GM23338 (cell line): ENCODE data around the gene OSER1. TPM values are rescaled to one million over a fixed set of nuclear protein-coding genes. Genes with fewer than 3 reads are reported as not detected.

ENCODE experiments used
- ATAC-seq: fragments of 200-7000 bp; cut with Tn5 transposase; 3 replicates; pipeline ENCODE4 v1.9.1; 2020
- DNase-seq: peaks from one replicate; pipeline ENCODE4 v3.0.0-alpha.2; 2015; ENCODE audit warnings: low spot score
- H2AFZ ChIP-seq: fragments of 200-600 bp; sonication (generic); 2 replicates; pipeline ENCODE4 v1.8.0; 2016; ENCODE audit warnings: antibody characterized with exemption, mild to moderate bottlenecking, moderate library complexity
- H3F3A ChIP-seq: fragments of 200-600 bp; sonication (generic); replicated peaks from 2 replicates; pipeline ENCODE4 v1.8.0; 2017; ENCODE audit warnings: antibody characterized with exemption, mixed run types, low read depth
- H3K27ac ChIP-seq: fragments of 200-600 bp; sonication (generic); 2 replicates; pipeline ENCODE4 v1.6.1; 2016; ENCODE audit warnings: low read depth
- H3K27me3 ChIP-seq: fragments of 200-600 bp; sonication (generic); 2 replicates; pipeline ENCODE4 v1.8.0; 2016; ENCODE audit warnings: mild to moderate bottlenecking, mixed run types, moderate library complexity; ENCODE audit not compliant: insufficient read depth
- H3K36me3 ChIP-seq: fragments of 200-600 bp; sonication (generic); 2 replicates; pipeline ENCODE4 v1.8.0; 2016; ENCODE audit warnings: mild to moderate bottlenecking; ENCODE audit not compliant: insufficient read depth
- H3K4me1 ChIP-seq: fragments of 200-600 bp; sonication (generic); 2 replicates; pipeline ENCODE4 v1.8.0; 2016; ENCODE audit warnings: mild to moderate bottlenecking, moderate library complexity; ENCODE audit not compliant: insufficient read depth
- H3K4me2 ChIP-seq: fragments of 200-600 bp; sonication (generic); 2 replicates; pipeline ENCODE4 v1.7.1; 2017; ENCODE audit warnings: mixed run types
- H3K4me3 ChIP-seq: fragments of 200-600 bp; sonication (generic); 2 replicates; pipeline ENCODE4 v1.6.1; 2016; ENCODE audit warnings: mixed run types
- H3K79me2 ChIP-seq: fragments of 200-600 bp; sonication (generic); replicated peaks from 2 replicates; pipeline ENCODE4 v1.8.0; 2017; ENCODE audit warnings: mild to moderate bottlenecking; ENCODE audit not compliant: insufficient read depth
- H3K9me2 ChIP-seq: fragments of 200-600 bp; sonication (generic); 2 replicates; pipeline ENCODE4 v1.8.0; 2017; ENCODE audit not compliant: insufficient read depth
- H4K20me1 ChIP-seq: fragments of 200-600 bp; sonication (generic); replicated peaks from 2 replicates; pipeline ENCODE4 v1.8.0; 2017; ENCODE audit warnings: mild to moderate bottlenecking; ENCODE audit not compliant: insufficient read depth
- H3K27ac Mint-ChIP-seq: 2 replicates; pipeline ENCODE4 v1.8.0; 2020; ENCODE audit warnings: inconsistent platforms, mild to moderate bottlenecking, moderate library complexity, mixed read lengths
- H3K27me3 Mint-ChIP-seq: 3 replicates; pipeline ENCODE4 v1.8.0; 2022; ENCODE audit warnings: low read depth, mild to moderate bottlenecking, moderate library complexity, mixed read lengths, inconsistent platforms; ENCODE audit not compliant: insufficient read depth, poor library complexity
- H3K36me3 Mint-ChIP-seq: 3 replicates; pipeline ENCODE4 v1.8.0; 2021; ENCODE audit warnings: low read depth, mild to moderate bottlenecking, inconsistent platforms, moderate library complexity, mixed read lengths
- H3K4me1 Mint-ChIP-seq: 3 replicates; pipeline ENCODE4 v1.8.0; 2020; ENCODE audit warnings: mild to moderate bottlenecking, inconsistent platforms, mixed read lengths
- H3K4me3 Mint-ChIP-seq: 3 replicates; pipeline ENCODE4 v1.8.0; 2021; ENCODE audit warnings: moderate library complexity, mild to moderate bottlenecking, inconsistent platforms, mixed read lengths
- H3K9me3 Mint-ChIP-seq: 3 replicates; pipeline ENCODE4 v1.8.0; 2020; ENCODE audit warnings: moderate library complexity, mild to moderate bottlenecking, inconsistent platforms, mixed read lengths
- CREB1 ChIP-seq: fragments of 250-450 bp; sonication (Bioruptor Pico); IDR thresholded peaks from 2 replicates; pipeline ENCODE4 v1.5.0; 2020; ENCODE audit warnings: low read depth, mild to moderate bottlenecking, moderate library complexity
- ETS1 ChIP-seq: IDR thresholded peaks from 2 replicates; pipeline ENCODE4 v1.6.1; 2016; ENCODE audit warnings: antibody characterized with exemption
- EZH2 ChIP-seq: fragments of 200-600 bp; sonication (generic); IDR thresholded peaks from one replicate; pipeline ENCODE4 v1.8.0; 2017; ENCODE audit warnings: antibody characterized with exemption, mild to moderate bottlenecking, low read depth; ENCODE audit not compliant: unreplicated experiment
- JUNB ChIP-seq: IDR thresholded peaks from one replicate; pipeline ENCODE4 v1.6.1; 2016; ENCODE audit warnings: antibody characterized with exemption; ENCODE audit not compliant: unreplicated experiment
- POLR2AphosphoS5 ChIP-seq: IDR thresholded peaks from 2 replicates; pipeline ENCODE4 v1.6.1; 2016; ENCODE audit warnings: antibody characterized with exemption, low read depth
- REST ChIP-seq: IDR thresholded peaks from one replicate; pipeline ENCODE4 v1.6.1; 2018; ENCODE audit warnings: antibody characterized with exemption; ENCODE audit not compliant: unreplicated experiment
- ZNF462 ChIP-seq: fragments of 250-450 bp; sonication (Bioruptor Pico); IDR thresholded peaks from 2 replicates; pipeline ENCODE4 v1.5.0; 2020; ENCODE audit warnings: mild to moderate bottlenecking, moderate library complexity
- polyA plus RNA-seq: library from polyadenylated mRNA; unstranded; fragments of >200 nt; fragmentation: Nextera tagmentation; extraction: Ambion mirVana; gene quantifications from 2 replicates; pipeline ENCODE4 v1.2.1, GENCODE V29; 2016
- total RNA-seq: library from RNA; depleted of rRNA; stranded (reverse); fragments of >200 nt; shearing (Covaris generic); gene quantifications from 2 replicates; pipeline ENCODE4 v1.2.3, GENCODE V29; 2014

OSER1 gene
- total and polyA plus RNA-seq, 2 experiments from 2014 or later, result 25.2 to 31.1 TPM

- TF ChIP-seq ZNF462, result no peak
Observed at GRCh38 chr20:44208165-44208564, 2.4 kb downstream of the OSER1 start (continued).

GRCh38 chr20:44207126-44207723 lies 3.3 kb downstream of the OSER1 start:
- peaks cover 26% of the 10 kb centered on the region for H4K20me1 ChIP-seq
- peaks cover 25% of the 10 kb centered on the region for H3K36me3 Mint-ChIP-seq
- no peak overlapping the region for H3K4me3 ChIP-seq
- no peak for DNase-seq
- no peaks in the 10 kb centered on the region for H3K9me2 ChIP-seq
- H3F3A ChIP-seq, result no peaks in the 10 kb centered on the region
- no peak overlapping the region for H3K4me2 ChIP-seq
- H3K9me3 Mint-ChIP-seq, result no peaks in the 10 kb centered on the region; the same call in 2 of the 3 replicates
- peaks cover 23% of the 10 kb centered on the region; the same call in 2 of the 3 replicates for H3K4me1 Mint-ChIP-seq
- no peaks in the 10 kb centered on the region for H3K27me3 ChIP-seq
- peaks cover 15% of the 10 kb centered on the region for H3K4me1 ChIP-seq
- H2AFZ ChIP-seq, result no peak overlapping the region
- peaks cover 10% of the 10 kb centered on the region for H3K27me3 Mint-ChIP-seq
- H3K36me3 ChIP-seq, result peaks cover 19% of the 10 kb centered on the region
- no peak for ATAC-seq
- H3K4me3 Mint-ChIP-seq, result no peak overlapping the region
- H3K27ac Mint-ChIP-seq, result peak overlapping the region; percentile 46; the same call in 1 of the 2 replicates
- no peak overlapping the region for H3K27ac ChIP-seq
- H3K79me2 ChIP-seq, result peaks cover 84% of the 10 kb centered on the region
- no peak for TF ChIP-seq EZH2
- TF ChIP-seq REST, result no peak
- TF ChIP-seq ETS1, result no peak
- TF ChIP-seq JUNB, result no peak
- no peak for TF ChIP-seq POLR2AphosphoS5
- no peak for TF ChIP-seq CREB1 (CRISPR knock-in tag)
